ENCODE data around the gene TRIM26. TPM values are rescaled to one million over a fixed set of nuclear protein-coding genes. Genes with fewer than 3 reads are reported as not detected.

Gene TRIM26
- total RNA-seq, 2 donors from 2014 or later: 31.9 to 66.6 TPM

- no peaks in the 10 kb centered on the region for H3K36me3 ChIP-seq (replicated peaks in 1 of 2; ENCODE audit: insufficient read depth in 1 of 2, low read depth in 2 of 2)
- no peak overlapping the region for H3K27ac ChIP-seq
- WGBS, 2 donors: 60 to 85% methylated on average over 3 of the region's 3 CpGs
- TF ChIP-seq CTCF (IDR thresholded peaks at IDR 0.05) (no peak), POLR2A (IDR thresholded peaks at IDR 0.05) (no peak)
- peaks cover 12% of the 10 kb centered on the region for H3K4me1 ChIP-seq
- no peaks in the 10 kb centered on the region for H3K27me3 ChIP-seq
- ATAC-seq (no peak), DNase-seq (no peak)
- no peaks in the 10 kb centered on the region for H3K9me3 ChIP-seq
- H3K4me3 ChIP-seq: no peak overlapping the region
- intact Hi-C loops (cut with DNase I): no loop called here
These were observed 61.6 kb downstream of the TRIM26 start for GRCh38 chr6:30151580-30151979.

GRCh38 chr6:30150671-30151395 is 62.4 kb downstream of the TRIM26 start:
- no peaks in the 10 kb centered on the region for H3K36me3 ChIP-seq (replicated peaks in 1 of 2; ENCODE audit: insufficient read depth in 1 of 2, low read depth in 2 of 2)
- no peaks in the 10 kb centered on the region for H3K27me3 ChIP-seq
- no peaks in the 10 kb centered on the region for H3K9me3 ChIP-seq
- H3K4me1 ChIP-seq: peaks cover 10% of the 10 kb centered on the region
- ATAC-seq: no peak
- intact Hi-C loops (cut with DNase I): no loop called here
- TF ChIP-seq POLR2A (IDR thresholded peaks at IDR 0.05) (no peak), CTCF (IDR thresholded peaks at IDR 0.05) (no peak)
- H3K4me3 ChIP-seq: no peak overlapping the region
- 68 to 73% methylated on average over 9 to 10 of the region's 10 CpGs for WGBS, 2 donors
- DNase-seq: no peak
- H3K27ac ChIP-seq: no peak overlapping the region

- Histone ChIP-seq H3K27me3 (no peaks in the 10 kb centered on the region), H3K27ac (no peak overlapping the region), H3K36me3 (replicated peaks in 1 of 2; ENCODE audit: insufficient read depth in 1 of 2, low read depth in 2 of 2) (no peaks in the 10 kb centered on the region), H3K9me3 (no peaks in the 10 kb centered on the region), H3K4me3 (no peak overlapping the region), H3K4me1 (peaks cover 4% of the 10 kb centered on the region)
- intact Hi-C loops (cut with DNase I): no loop called here
- no peak for ATAC-seq
- no peak for DNase-seq
- 57 to 67% methylated on average over 7 of the region's 7 CpGs for WGBS, 2 donors
- TF ChIP-seq POLR2A (IDR thresholded peaks at IDR 0.05): no peak
- no peak for TF ChIP-seq CTCF (IDR thresholded peaks at IDR 0.05)
These were observed 63.2 kb downstream of the TRIM26 start for GRCh38 chr6:30149858-30150550.

- H3K9me3 ChIP-seq: no peaks in the 10 kb centered on the region
- H3K4me1 ChIP-seq: no peaks in the 10 kb centered on the region
- TF ChIP-seq CTCF (IDR thresholded peaks at IDR 0.05) (no peak), POLR2A (IDR thresholded peaks at IDR 0.05) (no peak)
- no peak for DNase-seq
- no peaks in the 10 kb centered on the region for H3K27me3 ChIP-seq
- no peak overlapping the region for H3K4me3 ChIP-seq
- ATAC-seq: no peak
- whole genome bisulfite sequencing, 2 donors: 52 to 58% methylated on average over 3 of the region's 3 CpGs
- no peak overlapping the region for H3K27ac ChIP-seq
- intact Hi-C loops (cut with DNase I): no loop called here
- H3K36me3 ChIP-seq (replicated peaks in 1 of 2; ENCODE audit: insufficient read depth in 1 of 2, low read depth in 2 of 2): no peaks in the 10 kb centered on the region
These were observed 64.0 kb downstream of the TRIM26 start for GRCh38 chr6:30149234-30149633.
